WTC11 (cell line): ENCODE measurements around the gene CSTPP1.

Experiments
- AFF4 ChIP-seq: sonication (generic); formaldehyde crosslinking; IDR thresholded peaks from 2 replicates; pipeline ENCODE4 v1.8.1; 2023; ENCODE audit warnings: mild to moderate bottlenecking, missing genetic modification reagents, borderline replicate concordance
- ATF3 ChIP-seq: sonication (generic); formaldehyde crosslinking; conservative IDR thresholded peaks from 2 replicates; pipeline ENCODE4 v1.8.1; 2022; ENCODE audit warnings: mild to moderate bottlenecking, missing genetic modification reagents
- CREB1 ChIP-seq: sonication (generic); formaldehyde crosslinking; IDR thresholded peaks from 2 replicates; pipeline ENCODE4 v1.8.0; 2023; ENCODE audit warnings: mild to moderate bottlenecking, missing genetic modification reagents
- CTCF ChIP-seq: fragments of 200-600 bp; IDR thresholded peaks from 2 replicates; pipeline ENCODE4 v1.8.0; 2022; ENCODE audit warnings: antibody characterized with exemption
- ESRRA ChIP-seq: sonication (generic); formaldehyde crosslinking; IDR thresholded peaks from 2 replicates; pipeline ENCODE4 v1.8.1; 2022; ENCODE audit warnings: mild to moderate bottlenecking, missing genetic modification reagents, borderline replicate concordance
- FOXP1 ChIP-seq: sonication (generic); formaldehyde crosslinking; IDR thresholded peaks from 2 replicates; pipeline ENCODE4 v1.8.0; 2022; ENCODE audit warnings: missing genetic modification reagents, mild to moderate bottlenecking, moderate library complexity, borderline replicate concordance
- GTF2I ChIP-seq: fragments of 250-450 bp; sonication (Bioruptor Pico); conservative IDR thresholded peaks from 2 replicates; pipeline ENCODE4 v1.4.0; 2021; ENCODE audit warnings: mild to moderate bottlenecking
- IRF2 ChIP-seq: sonication (generic); formaldehyde crosslinking; IDR thresholded peaks from 2 replicates; pipeline ENCODE4 v1.8.0; 2022; ENCODE audit warnings: low read depth, missing genetic modification reagents, borderline replicate concordance
- JUN ChIP-seq: sonication (generic); formaldehyde crosslinking; IDR thresholded peaks from 2 replicates; pipeline ENCODE4 v1.8.0; 2023; ENCODE audit warnings: mild to moderate bottlenecking, missing genetic modification reagents
- MAX ChIP-seq: sonication (generic); formaldehyde crosslinking; IDR thresholded peaks from 2 replicates; pipeline ENCODE4 v1.8.0; 2022; ENCODE audit warnings: mild to moderate bottlenecking, missing genetic modification reagents
- TEAD4 ChIP-seq: sonication (generic); formaldehyde crosslinking; IDR thresholded peaks from 2 replicates; pipeline ENCODE4 v1.8.0; 2022; ENCODE audit warnings: mild to moderate bottlenecking, missing genetic modification reagents

GRCh38 chr11:46952553-46952952, 16.0 kb downstream of the CSTPP1 start:
- no peak for TF ChIP-seq ESRRA
- no peak for TF ChIP-seq MAX (CRISPR knock-in tag)
- no peak for TF ChIP-seq IRF2 (CRISPR knock-in tag)
- TF ChIP-seq ATF3 (CRISPR knock-in tag) = no peak
- no peak for TF ChIP-seq AFF4 (CRISPR knock-in tag)
- TF ChIP-seq GTF2I (CRISPR knock-in tag) = no peak
- no peak for TF ChIP-seq CTCF
- TF ChIP-seq FOXP1 (CRISPR knock-in tag) = no peak
- no peak for TF ChIP-seq JUN
- TF ChIP-seq CREB1 (CRISPR knock-in tag) = no peak
- TF ChIP-seq TEAD4 (CRISPR knock-in tag) = no peak
